HG02938 (cell line): ENCODE data around the gene UST.
"Not testable (repeated sequence)": the region's sequence is repeated elsewhere in the genome, so short reads cannot be mapped to it uniquely, and the experiment has no call there.

Experiments used
- ATAC-seq: cut with Tn5 transposase; IDR thresholded peaks from one replicate; pipeline ENCODE4 v1.9.1; 2021; ENCODE audit warnings: mild to moderate bottlenecking, moderate library complexity; ENCODE audit not compliant: unreplicated experiment

The UST gene

GRCh38 chr6:149103950-149104349, 357.1 kb downstream of the UST start:
- not testable (repeated sequence) for ATAC-seq

- no peak for ATAC-seq
Measured at GRCh38 chr6:149107520-149107919, 360.7 kb downstream of the UST start.

GRCh38 chr6:149108038-149108748, 361.4 kb downstream of the UST start:
- ATAC-seq, result no peak

GRCh38 chr6:149108749-149109100, 361.9 kb downstream of the UST start:
- no peak for ATAC-seq

GRCh38 chr6:149109397-149110070, 362.7 kb downstream of the UST start:
- ATAC-seq, result no peak

- peak; percentile 58 for ATAC-seq
Measured at GRCh38 chr6:149111556-149112115, 364.8 kb downstream of the UST start.

- ATAC-seq, result no peak
Measured at GRCh38 chr6:149112976-149113375, 366.1 kb downstream of the UST start.

GRCh38 chr6:149114167-149114566, 367.3 kb downstream of the UST start:
- no peak for ATAC-seq

GRCh38 chr6:149118737-149119653, 372.2 kb downstream of the UST start:
- no peak for ATAC-seq

GRCh38 chr6:149122850-149123821, 376.3 kb downstream of the UST start:
- ATAC-seq, result no peak

- ATAC-seq, result no peak
Measured at GRCh38 chr6:149125309-149125708, 378.5 kb downstream of the UST start.
